ENCODE results near the gene ITGA3. TPM values are rescaled to one million over a fixed set of nuclear protein-coding genes. Genes with fewer than 3 reads are reported as not detected.

ITGA3 gene
- total and polyA plus RNA-seq, 2 of the 13 experiments (the other 11 are each of a cell fraction or from before 2014, with no cell fraction given): 0.48 to 0.69 TPM

DNA sequence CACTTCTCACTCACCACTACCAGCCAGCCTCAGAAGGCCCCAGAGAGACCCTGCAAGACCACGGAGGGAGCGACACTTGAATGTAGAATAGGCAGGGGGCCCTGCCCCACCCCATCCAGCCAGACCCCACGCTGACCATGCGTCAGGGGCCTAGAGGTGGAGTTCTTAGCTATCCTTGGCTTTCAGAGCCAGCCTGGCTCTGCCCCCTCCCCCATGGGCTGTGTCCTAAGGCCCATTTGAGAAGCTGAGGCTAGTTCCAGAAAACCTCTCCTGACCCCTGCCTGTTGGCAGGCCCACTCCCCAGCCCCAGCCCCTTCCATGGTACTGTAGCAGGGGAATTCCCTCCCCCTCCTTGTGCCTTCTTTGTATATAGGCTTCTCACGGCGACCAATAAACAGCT is 34.2 kb downstream of the ITGA3 start (continued):
- TF ChIP-seq ZC3H4 (CRISPR knock-in tag; IDR thresholded peaks at IDR 0.05; ENCODE audit: borderline replicate concordance) (no peak), ZNF850 (CRISPR knock-in tag; conservative IDR thresholded peaks at IDR 0.05) (no peak), CC2D1A (CRISPR knock-in tag; IDR thresholded peaks at IDR 0.05) (no peak)
- TF ChIP-seq, protein P1, sequence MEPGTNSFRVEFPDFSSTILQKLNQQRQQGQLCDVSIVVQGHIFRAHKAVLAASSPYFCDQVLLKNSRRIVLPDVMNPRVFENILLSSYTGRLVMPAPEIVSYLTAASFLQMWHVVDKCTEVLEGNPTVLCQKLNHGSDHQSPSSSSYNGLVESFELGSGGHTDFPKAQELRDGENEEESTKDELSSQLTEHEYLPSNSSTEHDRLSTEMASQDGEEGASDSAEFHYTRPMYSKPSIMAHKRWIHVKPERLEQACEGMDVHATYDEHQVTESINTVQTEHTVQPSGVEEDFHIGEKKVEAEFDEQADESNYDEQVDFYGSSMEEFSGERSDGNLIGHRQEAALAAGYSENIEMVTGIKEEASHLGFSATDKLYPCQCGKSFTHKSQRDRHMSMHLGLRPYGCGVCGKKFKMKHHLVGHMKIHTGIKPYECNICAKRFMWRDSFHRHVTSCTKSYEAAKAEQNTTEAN (CRISPR knock-in tag; conservative IDR thresholded peaks at IDR 0.05): no peak
- TF ChIP-seq, protein P2, sequence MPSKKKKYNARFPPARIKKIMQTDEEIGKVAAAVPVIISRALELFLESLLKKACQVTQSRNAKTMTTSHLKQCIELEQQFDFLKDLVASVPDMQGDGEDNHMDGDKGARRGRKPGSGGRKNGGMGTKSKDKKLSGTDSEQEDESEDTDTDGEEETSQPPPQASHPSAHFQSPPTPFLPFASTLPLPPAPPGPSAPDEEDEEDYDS (CRISPR knock-in tag; IDR thresholded peaks at IDR 0.05): no peak

DNA sequence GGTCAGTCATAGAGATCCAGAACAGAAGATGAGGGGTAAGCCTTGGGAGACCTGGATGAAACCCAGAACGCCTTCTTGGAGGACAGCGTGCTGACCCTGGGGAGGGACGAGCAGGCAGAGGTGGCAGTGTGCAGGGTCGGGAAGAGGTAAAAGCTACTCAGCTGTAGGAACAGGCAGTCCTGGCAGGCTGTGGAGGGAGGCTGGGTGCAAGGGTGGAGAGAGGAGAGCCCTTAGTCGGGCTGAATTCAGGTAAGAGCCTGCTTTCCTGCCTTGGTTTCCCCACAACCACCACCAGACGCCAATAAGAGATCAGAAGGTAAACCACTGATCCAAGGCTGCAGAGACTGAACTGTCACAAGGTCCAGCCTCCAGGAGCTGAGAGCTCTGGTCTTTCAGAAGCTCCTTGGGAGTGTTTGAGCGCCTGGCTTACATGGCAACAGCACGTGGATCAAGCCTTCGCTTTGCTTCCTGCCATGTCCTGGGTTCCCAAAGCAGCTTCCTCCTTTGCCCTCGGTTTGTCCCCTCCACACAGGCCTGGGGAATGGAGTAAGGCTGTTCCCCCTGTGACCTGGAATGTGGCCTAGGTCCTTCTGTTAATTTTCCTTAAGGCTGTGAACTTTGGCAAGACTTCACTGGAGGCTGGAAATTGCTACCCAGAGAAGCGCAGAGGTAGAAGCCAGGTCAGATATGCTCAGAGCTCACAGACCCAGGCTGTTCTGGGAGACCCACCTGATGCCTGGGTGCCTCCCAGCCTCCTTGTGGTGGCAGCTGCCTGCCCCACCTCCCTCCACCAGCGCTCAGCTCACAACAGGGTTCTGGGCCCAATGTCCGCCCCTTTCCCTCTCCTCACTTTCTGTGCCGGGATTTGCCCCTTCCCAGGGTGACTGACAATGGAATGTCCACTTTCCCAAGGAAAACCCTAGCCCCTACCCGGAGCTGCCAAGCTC is 35.3 kb downstream of the ITGA3 start:
- no peak overlapping the region for H3K9ac ChIP-seq (ENCODE audit: insufficient read depth, low read depth, low read length)
- no peak overlapping the region for H3K4me3 ChIP-seq (replicated peaks in 1 of 3; ENCODE audit: insufficient read depth in 1 of 3, low read depth in 2 of 3, low read length in 3 of 3)
- CTCF ChIA-PET (ENCODE audit: low intra/inter-chr PET ratio, low total read pairs): interaction anchor here (2.0 kb wide), 1 partner anchor 65 kb away, joined by 5 read pairs; no protein-coding TSS in a partner anchor
- DNase-seq (ENCODE audit: low spot score): no peak
- no peaks in the 10 kb centered on the region for H4K20me1 ChIP-seq (ENCODE audit: insufficient read depth, low read length)
- no peaks in the 10 kb centered on the region for H3K9me3 ChIP-seq (ENCODE audit: low read length)
- no peak for ATAC-seq
- FAIRE-seq: no peak
- no peak overlapping the region for H3K4me2 ChIP-seq (ENCODE audit: low read depth, low read length)
- peaks cover 11% of the 10 kb centered on the region for H3K4me1 ChIP-seq (ENCODE audit: insufficient read depth, low read length)
- no peak overlapping the region for H3K27ac ChIP-seq (ENCODE audit: extremely low read length, insufficient read depth, low read length)
- no TSS peak for BruUV-seq (replicated peaks)
- peaks cover 6% of the 10 kb centered on the region for H3K79me2 ChIP-seq (ENCODE audit: insufficient read depth, low read length)
- in situ Hi-C loops (cut with HindIII; ENCODE audit: extremely low pct_ligation_motif_present, low pct_unique_long_range_greater_than_20kb) (no loop called here), intact Hi-C loops (cut with micrococcal nuclease; ENCODE audit: unreplicated experiment) (no loop called here)
- no peak overlapping the region for H2AFZ ChIP-seq (ENCODE audit: low read length)
- peaks cover 6 to 28% of the 10 kb centered on the region in 2 experiments; a peak in 4 of 5 replicates for H3K27me3 ChIP-seq (ENCODE audit: control insufficient read depth in 1 of 2, insufficient read depth in 2 of 2, low read length in 2 of 2)
- no peaks in the 10 kb centered on the region for H3K36me3 ChIP-seq (replicated peaks in 1 of 2; ENCODE audit: control insufficient read depth in 1 of 2, insufficient read depth in 2 of 2, low read length in 2 of 2)
- TF ChIP-seq PCBP1 (IDR thresholded peaks at IDR 0.05; ENCODE audit: borderline replicate concordance, low read depth, low read length): no peak
- 0 out of 2 replicates have a peak, but pooled peaks have one; percentile 25 for TF ChIP-seq EZH2 (conservative IDR thresholded peaks at IDR 0.05; ENCODE audit: low read depth, low read length)
- TF ChIP-seq ZFP36L1 (CRISPR knock-in tag; IDR thresholded peaks at IDR 0.05): no peak
- no peak for TF ChIP-seq ZNF10 (CRISPR knock-in tag; IDR thresholded peaks at IDR 0.05; ENCODE audit: borderline replicate concordance, low read depth)
- WGBS (ENCODE audit: low lambda C conversion rate): 29% methylated on average over 14 of the region's 15 CpGs
- POLR2A ChIA-PET: interaction anchor here (1.4 kb wide), 1 partner anchor 11 kb away, joined by 3 read pairs; no protein-coding TSS in a partner anchor
